ENCODE measurements around the gene CWH43.
"Not testable (repeated sequence)": the region's sequence is repeated elsewhere in the genome, so short reads cannot be mapped to it uniquely, and the experiment has no call there.

The CWH43 gene

GRCh38 chr4:48985976-48986653 lies at the start of gene CWH43:
Gene CWH43 (plus strand): TSS chr4:48986275. CDS start chr4:48986430, 155 bp downstream.
- no peak for DNase-seq (ENCODE audit: low read depth in 2 of 2, low spot score in 1 of 2)

GRCh38 chr4:48937033-48937432 lies 49.0 kb upstream of the CWH43 start:
- DNase-seq (ENCODE audit: low read depth in 2 of 2, low spot score in 1 of 2) = no peak

DNA sequence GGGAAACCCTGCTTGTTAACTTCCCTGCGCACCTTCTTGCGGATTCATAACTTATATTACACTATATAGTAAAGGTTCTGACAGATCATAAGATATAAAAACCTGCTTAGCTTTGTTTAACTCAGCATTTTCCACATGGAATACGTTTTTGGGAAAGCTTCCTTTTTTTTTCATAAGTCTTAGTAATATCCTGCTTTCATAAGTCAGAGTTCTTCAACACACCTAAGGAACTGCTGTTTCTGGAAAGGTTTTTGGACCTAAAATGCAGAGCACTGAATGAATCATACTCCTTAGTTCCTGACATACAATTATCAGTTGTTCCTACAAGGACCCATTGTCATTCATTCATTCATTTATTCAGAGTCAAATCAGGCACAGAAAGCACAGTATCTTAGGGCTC lies 47.2 kb upstream of the CWH43 start:
- DNase-seq (ENCODE audit: low read depth in 2 of 2, low spot score in 1 of 2) = no peak

- no peak for DNase-seq (ENCODE audit: low read depth in 2 of 2, low spot score in 1 of 2)
Observed at GRCh38 chr4:48939785-48940184, 46.3 kb upstream of the CWH43 start.

GRCh38 chr4:48943387-48943786 lies 42.7 kb upstream of the CWH43 start:
- no peak for DNase-seq (ENCODE audit: low read depth in 2 of 2, low spot score in 1 of 2)

DNA sequence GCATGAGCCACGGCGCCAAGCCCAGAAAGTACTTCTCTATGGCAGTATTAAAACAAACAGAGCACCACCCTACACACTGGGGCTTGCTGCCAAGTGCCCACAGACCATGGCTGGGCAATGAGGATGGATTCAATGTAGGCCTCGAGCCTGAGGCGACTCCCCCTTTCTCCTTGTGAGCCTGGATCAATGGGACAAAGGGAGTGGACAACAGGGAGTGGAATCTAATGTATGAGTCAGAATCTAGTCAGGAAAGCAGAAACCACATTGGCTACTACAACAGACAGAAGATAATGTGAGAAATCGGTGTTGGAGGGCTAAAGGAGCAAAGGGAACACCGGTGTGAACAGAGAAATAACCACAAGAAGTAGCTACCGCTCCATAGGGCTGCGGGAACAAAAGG lies 41.8 kb upstream of the CWH43 start:
- DNase-seq (ENCODE audit: low read depth in 2 of 2, low spot score in 1 of 2) = no peak

DNA sequence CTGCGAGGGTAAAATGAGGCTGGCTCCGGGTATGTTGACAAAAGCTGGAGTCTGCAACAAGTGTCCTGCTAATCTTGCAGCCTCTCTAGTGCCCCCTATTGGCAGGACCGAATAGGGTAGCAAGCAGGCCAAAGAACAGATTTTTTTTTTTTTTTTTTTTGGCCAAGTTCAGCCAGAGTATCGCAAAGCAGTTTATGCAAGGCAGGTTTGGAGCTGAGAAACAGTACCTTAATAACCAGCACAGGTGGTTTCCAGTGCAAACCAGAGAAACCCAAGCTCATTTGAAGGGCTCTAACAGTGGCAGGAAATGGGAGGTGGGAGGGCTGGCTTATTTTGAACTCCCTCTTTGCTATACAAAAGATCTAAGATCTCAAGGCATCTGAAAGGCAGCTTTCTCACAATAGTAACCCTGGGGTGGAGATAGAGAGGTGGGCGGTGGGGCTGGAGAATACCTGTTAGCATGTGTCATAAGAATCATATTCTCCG lies 41.3 kb upstream of the CWH43 start:
- no peak for DNase-seq (ENCODE audit: low read depth in 2 of 2, low spot score in 1 of 2)

- DNase-seq (ENCODE audit: low read depth in 2 of 2, low spot score in 1 of 2) = no peak
Observed at GRCh38 chr4:48945981-48946380, 40.1 kb upstream of the CWH43 start.

- no peak for DNase-seq (ENCODE audit: low read depth in 2 of 2, low spot score in 1 of 2)
Observed at GRCh38 chr4:48947731-48948130, 38.3 kb upstream of the CWH43 start.

DNA sequence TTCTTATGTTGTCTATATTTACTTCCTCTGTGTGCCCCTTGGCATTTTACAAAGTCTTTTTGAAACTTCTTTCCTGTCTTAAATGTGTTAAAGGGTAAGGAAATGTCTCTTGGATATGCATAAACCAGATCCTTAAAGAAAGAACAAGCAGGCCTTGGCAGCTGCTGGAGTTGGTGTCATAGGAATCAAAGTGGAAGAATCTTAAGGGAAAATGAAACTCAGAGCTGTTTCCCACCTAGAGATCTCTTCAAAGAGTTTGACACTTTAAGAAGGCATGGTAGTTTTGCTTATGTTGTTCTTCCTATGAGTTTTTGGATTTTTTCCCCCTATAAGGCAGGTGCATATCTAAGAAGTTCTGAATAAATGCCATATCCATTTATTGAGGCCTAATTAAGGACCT lies 37.0 kb upstream of the CWH43 start:
- no peak for DNase-seq (ENCODE audit: low read depth in 2 of 2, low spot score in 1 of 2)

GRCh38 chr4:48949518-48950219 lies 36.4 kb upstream of the CWH43 start:
- no peak for DNase-seq (ENCODE audit: low read depth in 2 of 2, low spot score in 1 of 2)

GRCh38 chr4:48954314-48954713 lies 31.8 kb upstream of the CWH43 start:
- DNase-seq (ENCODE audit: low read depth in 2 of 2, low spot score in 1 of 2) = no peak

DNA sequence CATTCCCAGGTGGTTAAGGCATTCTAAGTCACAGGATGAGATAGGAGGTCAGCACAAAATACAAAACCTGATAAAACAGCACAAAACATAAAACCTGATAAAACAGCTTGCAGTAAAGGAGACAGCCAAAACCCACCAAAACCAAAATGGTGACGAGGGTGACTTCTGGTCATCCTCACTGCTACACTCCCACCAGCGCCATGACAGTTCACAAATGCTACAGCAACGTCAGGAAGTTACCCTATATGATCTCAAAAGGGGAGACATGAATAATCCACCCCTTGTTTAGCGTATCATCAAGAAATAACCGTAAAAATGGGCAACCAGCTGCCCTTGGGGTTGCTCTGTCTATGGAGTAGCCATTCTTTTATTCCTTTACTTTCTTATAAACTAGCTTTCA lies 28.7 kb upstream of the CWH43 start:
- DNase-seq (ENCODE audit: low read depth in 2 of 2, low spot score in 1 of 2) = not testable (repeated sequence)

DNA sequence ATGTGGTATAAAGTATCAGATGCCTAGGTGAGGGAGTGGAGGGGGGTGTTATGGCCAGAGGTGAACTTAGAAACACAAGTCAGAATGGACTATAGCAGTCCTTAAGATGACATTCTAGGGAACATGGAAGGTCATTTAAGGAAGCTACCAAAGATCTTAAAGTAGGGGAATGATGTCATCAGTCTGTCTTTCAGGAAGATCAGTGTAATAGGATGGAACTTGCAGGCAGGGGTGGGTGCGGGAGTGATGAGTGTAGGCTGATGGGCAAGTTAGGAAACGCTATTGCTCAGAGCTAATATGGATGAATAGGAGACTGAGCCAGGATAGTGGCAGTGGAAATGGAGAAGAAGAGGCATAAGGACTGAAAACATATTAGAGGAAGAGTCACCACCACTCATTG lies 27.5 kb upstream of the CWH43 start:
- DNase-seq (ENCODE audit: low read depth in 2 of 2, low spot score in 1 of 2) = no peak

DNA sequence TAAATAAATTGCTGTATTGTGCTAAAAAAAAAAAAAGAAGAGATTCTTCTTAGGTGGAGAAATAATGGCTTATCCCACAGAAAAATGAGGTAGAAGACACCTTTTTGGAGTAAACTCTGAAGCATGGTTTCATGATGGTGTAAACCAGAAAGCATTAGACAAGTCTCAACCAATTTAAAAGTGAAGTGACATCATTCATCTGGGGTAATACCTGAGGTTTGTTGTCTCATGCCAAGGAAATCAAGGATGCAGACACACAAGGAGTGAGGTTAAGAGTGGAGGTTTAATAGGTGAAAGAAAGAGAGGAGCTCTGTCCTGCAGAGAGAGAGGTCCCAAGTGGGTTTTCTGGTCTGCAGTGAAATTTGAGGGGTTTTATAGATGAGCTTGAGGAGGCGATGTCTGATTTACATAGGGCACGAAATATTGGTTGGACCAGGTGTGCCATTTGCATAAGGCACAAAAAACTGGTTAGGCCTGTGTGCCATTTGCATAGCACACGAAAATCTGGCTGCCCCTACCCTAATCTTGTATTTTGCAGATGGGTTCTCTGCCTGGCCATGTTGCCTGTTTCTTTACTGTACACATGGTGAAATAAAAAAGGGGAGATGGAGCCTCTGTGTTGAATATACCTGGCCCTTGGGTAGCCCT lies 25.0 kb upstream of the CWH43 start:
- no peak for DNase-seq (ENCODE audit: low read depth in 2 of 2, low spot score in 1 of 2)

DNA sequence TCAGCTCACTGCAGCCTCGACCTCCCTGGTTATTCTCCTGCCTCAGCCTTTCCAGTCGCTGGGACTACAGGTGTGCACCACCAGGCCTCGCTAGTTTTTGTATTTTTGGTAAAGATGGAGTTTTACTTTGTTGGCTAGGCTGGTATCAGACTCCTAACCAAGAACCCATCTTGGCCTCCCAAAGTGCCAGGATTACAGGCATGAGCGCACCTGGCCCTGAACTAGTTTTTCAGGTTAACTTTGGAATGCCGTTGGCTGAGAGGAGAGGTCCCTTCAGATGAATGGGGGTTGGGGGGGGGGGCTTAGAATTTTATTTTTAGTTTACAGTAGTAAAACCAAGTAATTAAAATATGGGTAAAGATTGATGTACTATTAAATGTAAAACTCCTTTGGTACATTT lies 23.4 kb upstream of the CWH43 start:
- DNase-seq (ENCODE audit: low read depth in 2 of 2, low spot score in 1 of 2) = no peak

DNA sequence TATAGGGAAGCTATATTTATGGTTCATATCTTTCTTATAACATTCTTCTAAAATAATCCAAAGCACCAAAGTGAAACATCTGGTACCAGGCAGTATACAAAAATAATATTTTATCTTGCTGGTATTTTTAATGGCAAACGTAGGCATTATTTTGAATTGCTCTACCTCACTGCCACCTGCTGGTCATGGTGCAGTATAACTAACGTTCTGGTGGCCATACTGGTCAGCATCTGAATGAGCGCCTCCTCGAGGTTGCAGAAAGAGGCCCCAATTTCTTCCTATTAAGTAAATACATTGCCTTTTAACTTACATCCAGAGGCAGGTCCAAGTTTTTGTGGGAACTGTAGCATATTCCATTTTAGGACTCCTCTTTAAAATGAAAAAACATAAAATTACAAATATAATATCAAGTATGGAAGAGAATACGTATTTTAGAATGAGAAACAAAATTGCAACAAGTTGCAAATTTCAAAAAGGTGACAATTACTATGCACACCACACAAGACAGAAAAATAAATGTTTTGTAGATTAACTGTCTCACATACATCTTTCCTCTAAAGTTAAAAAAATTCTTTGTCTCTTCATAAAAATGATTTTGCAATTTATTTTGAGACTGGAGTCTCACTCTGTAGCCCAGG lies 22.9 kb upstream of the CWH43 start:
- peak; percentile 32 to 51 for DNase-seq (ENCODE audit: low read depth in 2 of 2, low spot score in 1 of 2)

DNA sequence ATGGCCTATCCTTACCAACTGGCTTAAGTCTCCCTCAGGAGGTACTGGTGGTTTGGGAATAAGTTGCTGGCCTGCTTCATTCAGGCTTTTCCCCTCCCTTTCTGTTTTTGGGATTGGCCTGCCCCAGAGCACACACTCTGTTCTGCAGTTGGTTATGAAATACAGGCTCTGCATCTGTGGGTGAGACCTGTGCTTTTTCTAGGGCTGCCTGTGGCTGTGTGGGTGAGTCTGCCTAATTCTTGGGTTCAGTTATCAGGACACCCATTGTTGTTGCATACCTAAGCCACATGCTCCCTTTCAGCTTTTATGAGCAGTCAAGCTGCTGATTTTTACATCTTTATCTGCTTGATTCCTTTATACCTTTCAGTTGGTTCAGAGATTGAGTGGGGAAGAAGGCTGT lies 19.0 kb upstream of the CWH43 start:
- DNase-seq (ENCODE audit: low read depth in 2 of 2, low spot score in 1 of 2) = no peak

DNA sequence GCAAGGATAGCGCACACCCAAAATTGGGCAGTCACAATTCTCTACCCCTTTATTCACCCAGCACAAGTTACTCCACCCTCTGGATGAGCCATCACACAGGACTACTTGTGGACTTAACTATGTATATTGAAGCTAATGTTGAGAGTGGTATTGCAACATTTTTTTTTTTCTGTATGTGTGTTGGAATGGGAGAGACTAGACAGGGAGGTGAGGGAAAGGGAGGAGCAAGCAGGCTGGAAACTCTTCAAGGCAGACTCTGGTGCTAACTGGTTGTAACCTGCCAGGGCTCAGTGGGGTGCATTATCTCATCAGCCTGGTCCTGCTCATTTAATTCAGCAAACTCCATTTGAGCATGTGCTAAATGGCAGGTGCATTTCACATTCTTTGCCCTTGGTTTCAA lies 18.4 kb upstream of the CWH43 start:
- DNase-seq (ENCODE audit: low read depth in 2 of 2, low spot score in 1 of 2) = no peak

GRCh38 chr4:48968814-48969213 lies 17.3 kb upstream of the CWH43 start:
- no peak for DNase-seq (ENCODE audit: low read depth in 2 of 2, low spot score in 1 of 2)

- DNase-seq (ENCODE audit: low read depth in 2 of 2, low spot score in 1 of 2) = no peak
Observed at GRCh38 chr4:48970471-48970921, 15.6 kb upstream of the CWH43 start.
